Measurements from ENCODE around the gene GRK4.
"Not testable (repeated sequence)": the region's sequence is repeated elsewhere in the genome, so short reads cannot be mapped to it uniquely, and the experiment has no call there.

GRK4 gene

DNA sequence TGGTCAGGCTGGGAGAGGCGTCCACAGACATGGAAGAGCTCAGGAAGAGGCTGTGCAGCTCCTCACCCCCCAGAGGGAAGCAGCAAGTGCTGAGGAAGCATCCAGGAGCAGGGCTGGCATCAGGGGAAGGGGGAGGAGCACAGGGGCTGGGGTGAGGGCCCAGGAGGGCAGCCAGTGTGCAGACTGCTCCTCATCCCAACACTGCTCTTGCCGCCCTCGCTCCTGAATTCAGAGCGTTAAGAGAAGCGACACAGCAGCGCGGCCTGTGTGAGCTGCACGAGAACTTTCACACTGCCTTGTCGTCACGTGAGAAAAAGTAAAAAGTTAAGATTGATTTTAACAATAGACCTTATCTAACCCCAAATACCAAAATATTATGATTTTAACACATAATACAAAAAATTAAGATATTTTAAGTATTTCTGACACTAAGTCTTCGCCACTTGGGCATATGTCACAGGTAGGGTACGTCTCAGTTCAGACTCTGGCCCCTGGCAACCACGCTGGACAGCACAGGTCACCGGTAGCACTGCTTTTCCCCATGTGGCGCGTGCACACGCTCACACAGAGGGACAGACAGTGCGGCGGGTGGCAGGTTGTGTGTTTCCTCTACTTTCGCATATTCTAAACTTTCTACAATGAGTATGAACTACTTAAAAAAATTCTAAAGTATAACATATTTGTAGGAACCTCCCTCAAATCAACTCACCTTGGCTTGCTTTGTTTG is 19.8 kb upstream of the GRK4 start:
- no peak for DNase-seq (ENCODE audit: low read depth)
- H3K4me3 ChIP-seq (ENCODE audit: low read length) = no peak overlapping the region

DNA sequence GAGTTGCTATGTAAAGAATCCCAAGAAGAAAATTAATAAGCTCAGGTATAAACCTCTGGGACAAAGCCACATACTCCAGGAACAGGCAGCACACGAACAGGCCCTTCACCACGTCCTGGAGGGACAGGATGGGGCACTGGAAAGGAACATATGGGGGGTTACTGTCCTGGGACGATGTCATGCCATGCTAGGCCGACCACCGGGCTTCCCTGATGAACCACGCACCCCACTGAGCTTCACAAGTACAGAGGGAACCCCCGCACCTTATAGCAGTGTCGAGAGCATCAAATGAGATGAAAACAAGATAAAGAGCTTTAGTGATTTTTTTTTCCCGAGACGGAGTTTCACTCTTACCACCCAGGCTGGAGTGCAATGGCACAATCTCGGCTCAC is 19.3 kb upstream of the GRK4 start:
- DNase-seq (ENCODE audit: low read depth) = no peak
- no peak overlapping the region for H3K4me3 ChIP-seq (ENCODE audit: low read length)
- TF ChIP-seq, protein P1, sequence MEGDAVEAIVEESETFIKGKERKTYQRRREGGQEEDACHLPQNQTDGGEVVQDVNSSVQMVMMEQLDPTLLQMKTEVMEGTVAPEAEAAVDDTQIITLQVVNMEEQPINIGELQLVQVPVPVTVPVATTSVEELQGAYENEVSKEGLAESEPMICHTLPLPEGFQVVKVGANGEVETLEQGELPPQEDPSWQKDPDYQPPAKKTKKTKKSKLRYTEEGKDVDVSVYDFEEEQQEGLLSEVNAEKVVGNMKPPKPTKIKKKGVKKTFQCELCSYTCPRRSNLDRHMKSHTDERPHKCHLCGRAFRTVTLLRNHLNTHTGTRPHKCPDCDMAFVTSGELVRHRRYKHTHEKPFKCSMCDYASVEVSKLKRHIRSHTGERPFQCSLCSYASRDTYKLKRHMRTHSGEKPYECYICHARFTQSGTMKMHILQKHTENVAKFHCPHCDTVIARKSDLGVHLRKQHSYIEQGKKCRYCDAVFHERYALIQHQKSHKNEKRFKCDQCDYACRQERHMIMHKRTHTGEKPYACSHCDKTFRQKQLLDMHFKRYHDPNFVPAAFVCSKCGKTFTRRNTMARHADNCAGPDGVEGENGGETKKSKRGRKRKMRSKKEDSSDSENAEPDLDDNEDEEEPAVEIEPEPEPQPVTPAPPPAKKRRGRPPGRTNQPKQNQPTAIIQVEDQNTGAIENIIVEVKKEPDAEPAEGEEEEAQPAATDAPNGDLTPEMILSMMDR (IDR thresholded peaks at IDR 0.05; ENCODE audit: insufficient read depth, low read depth, low read length, missing control alignments) = no peak

More for the DNA sequence above, 19.8 kb upstream of the GRK4 start:
- TF ChIP-seq, protein P1 (IDR thresholded peaks at IDR 0.05; ENCODE audit: insufficient read depth, low read depth, low read length, missing control alignments) = no peak

DNA sequence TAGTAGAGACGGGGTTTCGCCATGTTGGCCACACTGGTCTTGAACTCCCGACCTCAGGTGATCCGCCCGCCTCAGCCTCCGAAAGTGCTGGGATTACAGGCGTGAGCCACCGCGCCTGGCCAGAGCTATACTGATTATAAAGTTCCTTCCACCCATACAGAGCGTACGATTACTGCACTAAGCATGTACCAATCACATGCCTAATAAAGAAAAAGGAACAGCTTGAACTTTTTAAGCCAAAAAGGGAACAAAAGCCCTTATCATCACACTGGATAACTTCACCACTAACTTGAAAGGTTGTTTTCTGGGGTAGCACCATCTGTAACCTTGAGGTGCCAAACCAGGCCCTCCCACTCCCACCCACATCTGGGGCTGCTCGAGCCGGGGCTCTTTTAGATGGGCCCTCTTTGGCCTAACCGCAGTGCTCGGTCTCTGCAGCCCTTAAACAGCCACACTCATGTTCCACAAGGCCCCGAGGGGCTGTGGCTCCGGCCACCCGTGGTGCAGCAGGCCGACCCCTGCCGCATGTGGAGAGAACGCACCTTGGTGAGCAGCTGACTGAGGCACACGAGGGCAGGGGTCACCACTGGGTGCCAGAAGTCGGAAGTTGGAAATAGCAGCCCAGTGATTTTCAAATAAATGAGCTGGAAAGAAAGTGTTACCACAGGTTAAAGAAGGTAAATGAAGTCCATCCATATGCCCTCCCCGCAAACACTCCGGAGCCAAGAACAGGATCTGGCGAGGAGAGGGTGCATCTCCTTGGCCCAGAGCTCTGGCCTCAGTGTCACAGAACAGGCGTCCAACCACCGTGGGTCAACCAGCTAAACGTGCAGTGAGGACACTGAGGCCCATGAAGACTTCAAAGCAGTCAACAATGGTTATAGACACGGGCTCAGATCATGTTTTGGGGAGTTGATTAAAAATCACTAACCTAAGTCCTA is 18.5 kb upstream of the GRK4 start:
- DNase-seq (ENCODE audit: low read depth) = no peak
- no peak overlapping the region for H3K4me3 ChIP-seq (ENCODE audit: low read length)
- TF ChIP-seq, protein P1 (IDR thresholded peaks at IDR 0.05; ENCODE audit: insufficient read depth, low read depth, low read length, missing control alignments) = no peak

DNA sequence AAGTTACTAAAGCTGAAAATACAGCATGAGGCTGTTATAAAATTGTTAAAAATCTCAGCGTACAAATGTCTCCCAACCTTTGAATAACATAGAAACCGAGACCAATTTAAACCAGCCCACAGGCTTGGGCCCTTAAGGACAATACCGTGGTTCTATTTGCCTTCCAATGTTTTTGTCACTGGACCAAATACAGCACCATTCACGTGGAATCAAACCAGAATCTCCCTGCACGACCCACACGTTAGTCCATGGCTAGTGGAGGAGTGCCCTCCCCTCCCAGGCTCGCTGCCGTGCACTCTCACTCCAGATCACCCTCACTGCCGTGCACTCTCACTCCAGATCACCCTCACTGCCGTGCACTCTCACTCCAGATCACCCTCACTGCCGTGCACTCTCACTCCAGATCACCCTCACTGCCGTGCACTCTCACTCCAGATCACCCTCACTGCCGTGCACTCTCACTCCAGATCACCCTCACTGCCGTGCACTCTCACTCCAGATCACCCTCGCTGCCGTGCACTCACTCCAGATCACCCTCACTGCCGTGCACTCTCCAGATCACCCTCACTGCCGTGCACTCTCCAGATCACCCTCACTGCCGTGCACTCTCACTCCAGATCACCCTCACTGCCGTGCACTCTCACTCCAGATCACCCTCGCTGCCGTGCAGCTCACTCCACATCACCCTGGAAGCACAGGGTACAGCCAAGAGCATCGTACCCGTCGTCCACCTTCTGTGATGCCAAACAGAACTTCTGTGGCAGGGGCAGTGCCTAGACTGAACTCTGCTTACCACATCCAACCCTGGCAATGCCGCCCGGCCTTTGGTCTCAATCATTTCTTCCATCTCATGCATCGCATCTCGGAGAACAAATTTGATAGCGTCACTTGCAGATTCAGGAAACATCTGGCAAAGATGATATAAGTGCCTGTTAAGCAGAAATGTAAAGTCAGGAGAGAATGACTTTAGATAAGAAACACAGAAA is 17.5 kb upstream of the GRK4 start:
- DNase-seq (ENCODE audit: low read depth); H3K4me3 ChIP-seq (ENCODE audit: low read length): not testable (repeated sequence)

DNA sequence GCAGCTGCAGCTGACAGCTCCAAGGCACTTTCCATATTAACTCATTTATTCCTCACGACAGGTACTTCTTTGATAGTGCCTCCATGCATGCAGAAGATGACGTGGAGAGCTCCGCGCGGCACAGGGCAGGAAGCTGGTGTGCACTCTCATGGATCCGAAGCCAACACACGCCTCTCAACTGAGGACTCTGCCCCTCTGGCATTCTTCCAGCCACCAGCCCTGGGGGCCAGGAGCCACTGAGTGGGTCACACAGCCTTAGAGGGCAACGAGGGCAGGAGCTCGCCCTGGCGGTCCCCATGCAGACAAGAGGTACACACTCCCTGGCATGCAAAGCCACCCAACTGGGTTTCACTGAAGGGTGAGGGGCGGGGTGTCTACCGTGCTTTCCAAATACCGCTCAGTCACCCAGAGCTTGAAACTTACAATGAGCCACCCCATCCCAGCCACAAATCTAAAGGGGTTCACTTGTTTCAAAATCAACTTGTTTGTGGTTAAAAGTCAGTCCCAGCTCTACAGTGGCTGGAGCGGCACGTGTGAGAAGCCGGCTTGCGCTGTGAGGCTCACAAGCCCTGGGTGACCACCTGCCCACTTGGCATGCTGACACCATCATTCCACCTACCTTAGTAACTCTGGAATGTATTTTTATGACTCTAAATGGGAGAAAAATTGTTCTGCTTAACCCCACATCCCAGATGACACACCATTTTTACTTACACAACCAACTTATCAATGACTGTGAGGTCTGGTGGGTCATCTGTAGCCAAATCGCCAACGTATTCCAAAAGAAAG is 16.4 kb upstream of the GRK4 start:
- TF ChIP-seq, protein P1 (IDR thresholded peaks at IDR 0.05; ENCODE audit: insufficient read depth, low read depth, low read length, missing control alignments) = no peak
- H3K4me3 ChIP-seq (ENCODE audit: low read length) = no peak overlapping the region
- DNase-seq (ENCODE audit: low read depth) = no peak

DNA sequence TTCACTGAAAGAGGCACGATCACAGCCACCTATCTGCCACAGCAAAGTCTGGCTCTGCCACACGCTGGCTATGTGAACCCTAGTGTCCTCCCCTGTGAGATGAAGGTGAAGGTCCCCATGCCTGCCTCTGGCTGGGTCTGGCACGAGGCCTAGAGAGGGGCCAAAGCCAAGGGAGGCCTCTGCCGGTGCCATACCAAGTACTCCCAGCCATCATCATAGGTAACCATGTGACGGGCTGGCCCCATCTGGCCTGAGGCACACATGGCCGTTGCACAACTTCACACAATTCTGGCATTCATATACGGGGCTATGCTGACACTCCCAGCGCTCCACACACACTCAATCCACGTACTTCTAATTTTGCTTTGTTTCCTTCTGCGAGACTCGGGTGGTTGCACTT is 15.4 kb upstream of the GRK4 start:
- TF ChIP-seq, protein P1 (IDR thresholded peaks at IDR 0.05; ENCODE audit: insufficient read depth, low read depth, low read length, missing control alignments) = no peak
- peak; percentile 51 for DNase-seq (ENCODE audit: low read depth)
- H3K4me3 ChIP-seq (ENCODE audit: low read length) = no peak overlapping the region
